Hepatocyte (in vitro differentiated cells): Measurements from ENCODE around the gene USP49. TPM values are rescaled to one million over a fixed set of nuclear protein-coding genes. Genes with fewer than 3 reads are reported as not detected.
"Not testable (repeated sequence)": the region's sequence is repeated elsewhere in the genome, so short reads cannot be mapped to it uniquely, and the experiment has no call there.

Experiments used
- DNase-seq: peaks from one replicate; pipeline ENCODE4 v3.0.0-alpha.2; 2016; ENCODE audit warnings: low spot score
- H2AFZ ChIP-seq: fragments of 200-600 bp; sonication (generic); 2 replicates; pipeline ENCODE4 v1.6.0; 2016; ENCODE audit warnings: antibody characterized with exemption, mild to moderate bottlenecking
- H3K27ac ChIP-seq: fragments of 200-600 bp; sonication (generic); 2 replicates; pipeline ENCODE4 v1.5.1; 2016; ENCODE audit warnings: mild to moderate bottlenecking
- H3K27me3 ChIP-seq: fragments of 200-600 bp; sonication (generic); 2 replicates; pipeline ENCODE4 v1.6.1; 2016
- H3K36me3 ChIP-seq: fragments of 200-600 bp; sonication (generic); replicated peaks from 2 replicates; pipeline ENCODE4 v1.5.1; 2016; ENCODE audit warnings: low read depth; ENCODE audit not compliant: insufficient read depth
- H3K4me1 ChIP-seq: fragments of 200-600 bp; sonication (generic); 2 replicates; pipeline ENCODE4 v1.5.1; 2016; ENCODE audit warnings: mild to moderate bottlenecking, moderate library complexity; ENCODE audit not compliant: insufficient read depth
- H3K4me2 ChIP-seq: fragments of 200-600 bp; sonication (generic); 2 replicates; pipeline ENCODE4 v1.6.0; 2016
- H3K4me3 ChIP-seq: fragments of 200-600 bp; sonication (generic); 2 replicates; pipeline ENCODE4 v1.5.1; 2016; ENCODE audit warnings: mild to moderate bottlenecking
- H3K79me2 ChIP-seq: fragments of 200-600 bp; sonication (generic); 2 replicates; pipeline ENCODE4 v1.6.0; 2017; ENCODE audit warnings: mild to moderate bottlenecking
- H3K9me2 ChIP-seq: fragments of 200-600 bp; sonication (generic); replicated peaks from 2 replicates; pipeline ENCODE4 v1.6.0; 2017; ENCODE audit warnings: mild to moderate bottlenecking; ENCODE audit not compliant: insufficient read depth
- H3K9me3 ChIP-seq: fragments of 200-600 bp; sonication (generic); 2 replicates; pipeline ENCODE4 v1.5.1; 2016; ENCODE audit warnings: low read depth, mild to moderate bottlenecking
- H4K20me1 ChIP-seq: fragments of 200-600 bp; sonication (generic); 2 replicates; pipeline ENCODE4 v1.6.0; 2016; ENCODE audit warnings: mild to moderate bottlenecking; ENCODE audit not compliant: insufficient read depth, poor library complexity, severe bottlenecking
- CTCF ChIP-seq: fragments of 200-600 bp; sonication (generic); IDR thresholded peaks from 2 replicates; pipeline ENCODE4 v1.5.1; 2016; ENCODE audit warnings: antibody characterized with exemption, mild to moderate bottlenecking; ENCODE audit not compliant: poor library complexity
- EZH2 ChIP-seq: fragments of 200-600 bp; sonication (generic); IDR thresholded peaks from 2 replicates; pipeline ENCODE4 v1.6.1; 2016; ENCODE audit warnings: antibody characterized with exemption, mild to moderate bottlenecking, borderline replicate concordance
- EZH2phosphoT487 ChIP-seq: fragments of 200-600 bp; sonication (generic); IDR thresholded peaks from one replicate; pipeline ENCODE4 v1.6.1; 2018; ENCODE audit warnings: antibody characterized with exemption, mild to moderate bottlenecking, low read depth, moderate library complexity; ENCODE audit not compliant: unreplicated experiment, severe bottlenecking
- whole genome bisulfite sequencing: methylation state at CpG from one replicate; pipeline ENCODE4 v1.1.6; 2016; ENCODE audit warnings: low lambda C conversion rate; ENCODE audit errors: missing lambda C conversion rate; 5-methylcytosine and 5-hydroxymethylcytosine counted together
- polyA plus RNA-seq: library from polyadenylated mRNA; unstranded; fragments of >200 nt; fragmentation: Nextera tagmentation; extraction: Ambion mirVana; gene quantifications from 2 replicates; pipeline ENCODE4 v1.2.1, GENCODE V29; 2016
- total RNA-seq: library from RNA; depleted of rRNA; stranded (reverse); fragments of >200 nt; gene quantifications from 2 replicates; pipeline ENCODE4 v1.2.3, GENCODE V29; 2014

USP49 gene
- total and polyA plus RNA-seq, 2 experiments from 2014 or later, result 1.0 to 2.4 TPM

GRCh38 chr6:41815587-41815986 is 79.6 kb downstream of the USP49 start:
- no peak overlapping the region for H3K4me2 ChIP-seq
- 87% methylated on average over 1 of the region's 1 CpG for WGBS
- no peak overlapping the region for H2AFZ ChIP-seq
- TF ChIP-seq CTCF (no peak), EZH2phosphoT487 (no peak), EZH2 (no peak)
- H3K79me2 ChIP-seq, result no peaks in the 10 kb centered on the region
- H3K4me3 ChIP-seq, result no peak overlapping the region
- no peaks in the 10 kb centered on the region for H3K36me3 ChIP-seq
- H3K9me3 ChIP-seq, result no peaks in the 10 kb centered on the region
- no peaks in the 10 kb centered on the region for H3K27me3 ChIP-seq
- no peaks in the 10 kb centered on the region for H3K9me2 ChIP-seq
- H3K27ac ChIP-seq, result no peak overlapping the region
- H3K4me1 ChIP-seq, result no peaks in the 10 kb centered on the region
- no peaks in the 10 kb centered on the region for H4K20me1 ChIP-seq
- no peak for DNase-seq

- Histone ChIP-seq H3K9me3 (no peaks in the 10 kb centered on the region), H3K4me3 (no peak overlapping the region), H3K79me2 (no peaks in the 10 kb centered on the region), H3K4me1 (no peaks in the 10 kb centered on the region), H3K27me3 (no peaks in the 10 kb centered on the region), H2AFZ (no peak overlapping the region), H3K9me2 (no peaks in the 10 kb centered on the region), H3K4me2 (no peak overlapping the region), H3K36me3 (no peaks in the 10 kb centered on the region), H4K20me1 (no peaks in the 10 kb centered on the region), H3K27ac (no peak overlapping the region)
- no peak for TF ChIP-seq CTCF
- no peak for TF ChIP-seq EZH2
- no peak for TF ChIP-seq EZH2phosphoT487
- no peak for DNase-seq
- 80% methylated on average over 4 of the region's 4 CpGs for WGBS
These were observed 80.5 kb downstream of the USP49 start for GRCh38 chr6:41814629-41815028.

GRCh38 chr6:41813956-41814355 is 81.2 kb downstream of the USP49 start:
- 94% methylated on average over 2 of the region's 2 CpGs for WGBS
- H3K9me2 ChIP-seq, result no peaks in the 10 kb centered on the region
- no peaks in the 10 kb centered on the region for H3K36me3 ChIP-seq
- H3K9me3 ChIP-seq, result no peaks in the 10 kb centered on the region
- no peaks in the 10 kb centered on the region for H3K27me3 ChIP-seq
- no peak overlapping the region for H3K4me2 ChIP-seq
- no peaks in the 10 kb centered on the region for H3K4me1 ChIP-seq
- H4K20me1 ChIP-seq, result no peaks in the 10 kb centered on the region
- no peak overlapping the region for H3K27ac ChIP-seq
- no peak for DNase-seq
- TF ChIP-seq EZH2phosphoT487 (no peak), CTCF (no peak), EZH2 (no peak)
- H2AFZ ChIP-seq, result no peak overlapping the region
- H3K79me2 ChIP-seq, result no peaks in the 10 kb centered on the region
- no peak overlapping the region for H3K4me3 ChIP-seq

- H3K79me2 ChIP-seq, result no peaks in the 10 kb centered on the region
- no peaks in the 10 kb centered on the region for H3K4me1 ChIP-seq
- no peak for TF ChIP-seq CTCF
- TF ChIP-seq EZH2phosphoT487, result no peak
- TF ChIP-seq EZH2, result no peak
- H3K4me2 ChIP-seq, result no peak overlapping the region
- no peak for DNase-seq
- WGBS, result 97% methylated on average over 2 of the region's 2 CpGs
- no peak overlapping the region for H2AFZ ChIP-seq
- no peaks in the 10 kb centered on the region for H3K9me2 ChIP-seq
- H3K9me3 ChIP-seq, result no peaks in the 10 kb centered on the region
- no peaks in the 10 kb centered on the region for H3K27me3 ChIP-seq
- H3K27ac ChIP-seq, result no peak overlapping the region
- no peaks in the 10 kb centered on the region for H3K36me3 ChIP-seq
- H4K20me1 ChIP-seq, result no peaks in the 10 kb centered on the region
- H3K4me3 ChIP-seq, result no peak overlapping the region
These were observed 81.7 kb downstream of the USP49 start for GRCh38 chr6:41813469-41813868.

- not testable (repeated sequence) for H3K4me1 ChIP-seq, DNase-seq, H3K4me2 ChIP-seq
These were observed 83.2 kb downstream of the USP49 start for GRCh38 chr6:41811946-41812345.

More at GRCh38 chr6:41811946-41812345, 83.2 kb downstream of the USP49 start:
- H3K27me3 ChIP-seq, H4K20me1 ChIP-seq, H2AFZ ChIP-seq, H3K9me3 ChIP-seq, H3K36me3 ChIP-seq, H3K4me3 ChIP-seq, H3K79me2 ChIP-seq, H3K27ac ChIP-seq, H3K9me2 ChIP-seq: not testable (repeated sequence)
- WGBS, result 98% methylated on average over 13 of the region's 13 CpGs
